SIG-M5 treated with dmso at 0.1 percent for 504 hours (cell line): ENCODE results near the gene CCDC97.

Experiments used
- DNase-seq: peaks from one replicate; lab custom pipeline; 2025; ENCODE audit not compliant: unreplicated experiment; lab: John Stamatoyannopoulos, UW

CCDC97 gene

DNA sequence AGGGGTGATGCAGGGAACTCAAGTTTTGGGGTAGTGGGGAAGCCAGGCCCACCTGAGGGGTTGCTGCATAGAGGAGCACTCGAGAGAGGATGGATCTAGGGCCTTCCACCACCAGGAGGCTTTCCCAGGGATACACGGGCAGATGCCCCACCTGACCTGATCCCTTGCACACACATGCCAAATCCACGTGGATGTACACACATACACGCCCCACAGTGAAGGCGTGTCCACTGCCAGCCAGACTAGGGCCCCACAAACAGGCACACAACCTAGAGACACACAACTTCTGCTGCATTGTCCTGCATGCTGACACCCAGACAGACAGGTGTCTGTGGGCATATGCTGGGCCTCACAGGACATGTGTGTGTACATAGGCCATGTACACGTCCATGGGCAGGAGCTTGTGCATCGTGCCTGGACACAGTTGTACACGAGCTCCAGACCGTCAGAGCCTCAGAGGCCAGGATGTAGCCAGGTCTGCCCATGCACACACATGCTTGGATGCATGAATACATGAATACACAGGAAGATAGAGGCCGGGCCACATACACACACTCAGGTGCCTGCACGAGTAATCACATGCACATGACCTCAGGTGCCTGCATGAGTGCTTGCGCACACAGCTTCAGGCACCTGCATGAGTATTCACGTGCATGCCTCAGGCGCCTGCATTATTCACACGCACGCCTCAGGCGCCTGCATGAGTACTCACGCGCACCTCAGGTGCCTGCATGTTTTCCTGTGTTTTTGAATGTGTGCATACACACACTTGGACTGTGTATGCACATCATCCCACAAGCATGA, 8.9 kb downstream of the CCDC97 start:
- DNase-seq, result no peak

DNA sequence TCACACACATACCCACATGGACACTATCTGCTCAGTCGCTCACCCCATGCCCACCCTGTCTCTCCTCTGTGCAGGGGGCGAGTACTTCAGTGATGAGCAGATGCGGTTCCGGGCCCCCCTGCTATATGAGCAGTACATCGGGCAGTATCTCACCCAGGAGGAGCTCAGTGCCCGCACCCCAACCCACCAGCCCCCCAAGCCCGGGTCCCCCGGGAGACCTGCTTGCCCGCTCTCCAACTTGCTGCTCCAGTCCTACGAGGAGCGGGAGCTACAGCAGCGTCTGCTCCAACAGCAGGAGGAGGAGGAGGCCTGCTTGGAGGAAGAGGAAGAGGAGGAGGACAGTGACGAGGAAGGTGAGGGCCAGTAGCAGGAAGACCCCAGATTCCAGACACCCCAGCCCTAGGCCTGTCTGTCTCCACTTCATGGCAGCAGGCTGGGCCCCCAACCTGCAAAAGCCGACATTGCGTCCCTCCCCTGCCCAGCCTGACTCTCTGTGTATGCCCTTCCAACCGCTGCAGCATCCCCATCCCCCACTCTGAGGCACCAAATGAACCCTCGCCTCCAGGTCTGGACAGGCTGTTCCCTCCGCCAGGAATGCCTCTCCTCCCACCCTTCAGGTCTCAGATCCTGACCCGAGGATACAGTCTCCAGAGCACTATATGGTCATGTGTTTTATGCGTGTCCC, 9.7 kb downstream of the CCDC97 start:
- no peak for DNase-seq

GRCh38 chr19:41320185-41320518, 10.2 kb downstream of the CCDC97 start:
- no peak for DNase-seq

GRCh38 chr19:41320568-41320967, 10.6 kb downstream of the CCDC97 start:
- no peak for DNase-seq

DNA sequence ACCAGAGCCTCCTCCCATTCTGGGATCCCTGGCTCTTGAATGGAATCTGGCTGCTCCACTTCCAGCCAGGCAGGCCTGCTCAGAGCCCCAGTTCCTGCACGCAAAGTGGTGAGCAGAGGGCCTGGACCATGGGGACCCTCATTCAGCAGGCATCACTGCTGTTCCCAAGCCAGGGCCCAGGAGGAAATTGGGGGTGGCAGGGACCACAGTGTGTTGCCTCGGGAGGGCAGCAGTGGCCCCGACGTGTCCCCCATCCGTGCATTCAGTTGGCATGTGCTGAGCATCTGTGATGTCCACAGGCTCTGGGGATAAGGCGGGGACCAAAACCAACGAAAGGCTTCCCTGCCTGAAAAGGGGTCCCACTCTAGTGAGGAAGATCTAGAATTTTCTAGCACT, 11.2 kb downstream of the CCDC97 start:
- DNase-seq, result no peak

DNA sequence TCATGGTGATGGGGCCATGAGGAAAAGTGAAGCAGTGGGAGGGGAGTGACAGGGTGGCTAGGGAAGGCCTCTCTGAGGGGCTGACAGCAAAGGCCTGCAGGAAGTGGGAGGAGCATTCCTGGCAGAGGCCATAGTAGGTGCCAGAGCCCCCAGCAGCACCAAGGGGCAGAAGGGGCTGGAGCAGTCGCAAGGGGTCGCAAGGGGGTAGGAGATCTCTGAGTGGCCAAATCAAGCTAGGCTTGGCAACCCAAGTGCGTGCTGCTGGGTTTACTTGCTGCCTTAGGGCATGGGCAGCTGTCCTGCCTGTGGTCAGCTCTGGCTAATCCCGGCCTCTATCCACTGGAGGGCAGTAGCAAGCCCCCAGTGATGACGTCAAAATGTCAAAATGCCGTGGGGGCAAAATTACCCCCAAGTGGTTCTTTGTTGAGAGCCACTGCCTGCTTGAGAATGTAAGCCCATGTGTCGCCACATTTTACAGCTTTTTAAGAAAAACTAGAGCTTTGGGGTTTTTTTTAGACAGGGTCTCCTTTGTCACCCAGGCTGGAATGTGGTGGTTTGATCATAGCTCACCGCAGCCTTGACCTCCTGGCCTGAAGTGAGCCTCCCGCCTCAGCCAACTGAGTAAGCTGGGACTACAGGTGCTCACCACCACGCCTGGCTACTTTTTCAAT, 11.8 kb downstream of the CCDC97 start:
- no peak for DNase-seq

GRCh38 chr19:41322451-41322850, 12.5 kb downstream of the CCDC97 start:
- no peak for DNase-seq

GRCh38 chr19:41323023-41323422, 13.1 kb downstream of the CCDC97 start:
- no peak for DNase-seq

DNA sequence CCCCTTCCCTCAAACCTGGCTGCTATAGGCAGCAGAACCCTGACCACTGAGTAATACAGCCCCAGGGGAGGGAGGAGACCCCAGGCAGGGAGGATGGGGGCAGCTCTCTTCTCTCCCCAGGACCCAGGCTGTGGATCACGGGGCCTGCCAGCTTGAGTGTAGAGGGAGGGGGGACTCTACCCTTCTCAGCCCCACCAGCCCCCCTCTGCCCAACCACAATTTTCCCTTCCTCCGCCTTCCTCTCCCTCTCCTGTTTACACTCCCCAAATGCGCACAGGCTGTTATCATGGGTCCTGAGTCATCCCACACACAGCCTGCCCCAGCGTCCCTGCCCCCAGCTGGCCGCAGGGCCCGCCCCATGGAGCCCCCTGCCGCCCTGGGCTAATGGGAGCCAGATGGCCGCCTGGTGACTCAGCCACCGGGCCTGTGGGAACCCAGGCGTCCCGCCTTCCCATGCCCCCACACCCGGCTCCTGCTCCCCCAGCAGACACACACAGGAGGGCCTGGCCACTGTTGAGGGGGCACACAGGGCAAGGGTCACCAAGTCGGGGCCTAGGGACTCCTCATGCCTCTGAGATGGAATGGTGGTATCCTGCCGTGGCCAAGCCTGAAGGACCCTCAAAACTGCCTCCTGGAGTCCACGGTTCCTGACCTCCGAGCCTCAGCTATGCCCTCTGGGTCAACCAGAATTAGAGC, 13.6 kb downstream of the CCDC97 start:
- DNase-seq, result no peak

GRCh38 chr19:41324231-41324702, 14.3 kb downstream of the CCDC97 start:
- no peak for DNase-seq

GRCh38 chr19:41324921-41325639, 15.1 kb downstream of the CCDC97 start:
- DNase-seq, result no peak

DNA sequence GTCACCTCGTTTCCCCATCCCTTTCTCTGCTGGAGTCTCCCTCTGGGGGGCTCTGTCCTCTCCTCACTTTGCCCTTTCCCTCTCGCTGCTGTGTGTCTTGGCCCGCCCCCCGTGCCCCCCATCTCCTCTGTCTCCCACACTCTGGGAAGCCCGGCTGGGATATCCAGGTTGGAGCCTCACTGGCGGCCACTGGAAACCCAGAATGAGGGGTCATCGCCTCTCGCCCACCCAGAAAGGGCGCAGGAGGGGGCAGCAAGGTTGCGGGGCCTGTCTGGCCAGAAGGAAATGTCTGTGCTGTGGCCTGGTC, 15.6 kb downstream of the CCDC97 start:
- DNase-seq, result no peak

- DNase-seq, result no peak
Observed at GRCh38 chr19:41325947-41326706, 16.2 kb downstream of the CCDC97 start.

DNA sequence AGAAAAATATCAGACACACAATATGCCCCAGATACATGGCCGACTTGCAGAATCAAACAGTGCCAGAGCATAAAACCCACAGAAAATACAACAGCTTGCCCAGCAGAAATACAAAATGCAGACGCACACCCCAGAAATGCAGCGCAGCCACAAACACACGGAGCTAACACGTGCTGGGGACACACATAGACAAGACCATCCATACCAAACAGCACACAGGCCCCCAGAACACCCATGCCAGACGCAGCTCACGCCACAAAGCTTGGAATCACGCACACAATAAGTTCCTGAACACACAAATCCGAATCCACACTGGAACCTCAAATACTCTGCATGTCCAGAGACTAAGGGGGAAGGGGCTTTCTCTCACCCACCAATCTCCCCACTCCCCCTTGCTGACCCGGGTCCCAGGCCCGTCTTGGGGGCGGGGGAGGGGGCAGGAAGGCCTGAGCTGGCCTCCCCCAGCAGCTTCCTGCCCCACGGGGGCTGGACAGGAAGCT, 17.2 kb downstream of the CCDC97 start:
- DNase-seq, result no peak

DNA sequence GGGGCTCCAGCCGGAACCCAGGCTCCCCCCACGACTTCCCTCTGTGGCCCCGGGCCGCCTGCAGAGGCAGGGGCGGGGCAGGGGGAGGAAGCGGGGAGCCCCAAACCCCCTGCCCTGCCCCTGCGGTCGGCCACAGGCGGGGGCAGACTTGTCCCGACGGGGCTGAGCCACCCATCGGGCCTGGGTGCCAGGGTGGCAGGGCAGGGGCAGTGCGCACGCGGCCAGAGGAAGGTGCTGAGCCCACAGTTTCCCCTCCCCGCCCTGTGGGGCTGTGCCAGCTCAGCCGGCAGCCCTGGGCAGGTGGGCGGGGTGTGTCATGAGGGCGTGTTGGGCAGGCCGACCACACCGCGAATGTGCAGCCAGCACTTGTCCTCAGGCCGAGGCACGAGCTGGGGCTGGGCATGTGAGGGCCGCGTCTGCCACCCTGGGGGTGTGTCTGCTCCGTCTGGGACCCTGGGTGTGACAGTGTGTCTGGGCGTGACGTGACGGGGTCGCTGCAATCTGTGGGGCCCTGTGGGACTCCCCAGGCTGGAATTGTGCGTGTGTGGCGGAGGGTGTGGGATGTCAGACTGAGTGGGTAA, 17.7 kb downstream of the CCDC97 start:
- DNase-seq, result no peak

DNA sequence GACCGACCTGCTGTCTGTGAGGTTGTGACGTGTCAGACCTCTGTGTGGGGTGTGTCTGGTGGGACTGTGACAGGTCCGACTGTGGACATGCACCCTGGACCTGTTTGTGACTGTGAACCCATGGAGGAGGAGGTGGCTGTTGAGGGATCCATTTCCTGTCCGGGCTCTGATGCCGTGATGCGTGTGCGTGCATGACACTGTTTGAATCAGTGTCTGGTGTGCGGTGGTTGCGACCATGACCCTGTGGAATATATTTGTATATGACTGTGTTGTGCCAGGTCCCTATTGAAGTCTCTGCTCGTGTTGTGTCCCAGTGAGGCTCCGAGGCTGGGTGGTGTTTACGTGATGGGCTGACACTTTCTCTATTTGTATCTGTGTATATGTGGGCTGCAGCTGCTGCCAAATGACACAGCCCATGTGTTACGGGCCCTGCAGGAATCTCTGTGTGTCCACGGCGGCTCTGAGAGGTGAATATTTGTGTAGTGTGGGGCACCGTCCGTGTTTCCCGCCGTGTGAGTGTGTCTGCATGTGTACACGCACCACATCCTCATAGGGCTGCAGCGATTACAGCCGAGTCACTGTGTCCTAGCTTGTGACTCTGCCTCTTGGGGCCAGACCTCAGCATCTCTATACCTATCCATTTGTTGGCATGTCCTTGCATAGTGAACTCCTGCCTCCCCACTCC, 18.3 kb downstream of the CCDC97 start:
- no peak for DNase-seq

DNA sequence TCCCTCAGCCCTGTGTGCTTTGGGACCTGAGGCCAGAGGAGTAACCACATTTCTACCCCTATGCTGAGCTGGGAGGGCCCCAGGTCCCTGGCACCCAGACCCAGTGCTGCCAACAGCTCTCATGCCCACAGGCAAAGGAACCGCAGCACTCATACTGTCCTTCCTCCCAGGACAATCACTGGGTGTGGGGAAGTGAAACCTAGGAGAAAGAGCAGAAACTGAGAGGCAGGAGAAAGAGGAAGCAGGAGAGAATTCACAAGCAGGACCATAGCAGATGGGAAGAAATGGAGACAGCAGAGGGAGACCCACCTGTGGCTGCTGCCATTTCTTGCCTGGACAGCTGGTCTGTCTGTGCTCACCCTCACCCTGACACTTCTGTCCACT, 18.9 kb downstream of the CCDC97 start:
- DNase-seq, result peak; percentile 89

- no peak for DNase-seq
Observed at GRCh38 chr19:41330481-41330880, 20.5 kb downstream of the CCDC97 start.
